ENCODE measurements around the gene CROCC2.

Gene CROCC2

GRCh38 chr2:240906141-240906910 is at the start of gene CROCC2:
Gene CROCC2 (plus strand): TSS chr2:240906336. CDS start chr2:240906514, 178 bp downstream.
- DNase-seq, result peak; percentile 6

DNA sequence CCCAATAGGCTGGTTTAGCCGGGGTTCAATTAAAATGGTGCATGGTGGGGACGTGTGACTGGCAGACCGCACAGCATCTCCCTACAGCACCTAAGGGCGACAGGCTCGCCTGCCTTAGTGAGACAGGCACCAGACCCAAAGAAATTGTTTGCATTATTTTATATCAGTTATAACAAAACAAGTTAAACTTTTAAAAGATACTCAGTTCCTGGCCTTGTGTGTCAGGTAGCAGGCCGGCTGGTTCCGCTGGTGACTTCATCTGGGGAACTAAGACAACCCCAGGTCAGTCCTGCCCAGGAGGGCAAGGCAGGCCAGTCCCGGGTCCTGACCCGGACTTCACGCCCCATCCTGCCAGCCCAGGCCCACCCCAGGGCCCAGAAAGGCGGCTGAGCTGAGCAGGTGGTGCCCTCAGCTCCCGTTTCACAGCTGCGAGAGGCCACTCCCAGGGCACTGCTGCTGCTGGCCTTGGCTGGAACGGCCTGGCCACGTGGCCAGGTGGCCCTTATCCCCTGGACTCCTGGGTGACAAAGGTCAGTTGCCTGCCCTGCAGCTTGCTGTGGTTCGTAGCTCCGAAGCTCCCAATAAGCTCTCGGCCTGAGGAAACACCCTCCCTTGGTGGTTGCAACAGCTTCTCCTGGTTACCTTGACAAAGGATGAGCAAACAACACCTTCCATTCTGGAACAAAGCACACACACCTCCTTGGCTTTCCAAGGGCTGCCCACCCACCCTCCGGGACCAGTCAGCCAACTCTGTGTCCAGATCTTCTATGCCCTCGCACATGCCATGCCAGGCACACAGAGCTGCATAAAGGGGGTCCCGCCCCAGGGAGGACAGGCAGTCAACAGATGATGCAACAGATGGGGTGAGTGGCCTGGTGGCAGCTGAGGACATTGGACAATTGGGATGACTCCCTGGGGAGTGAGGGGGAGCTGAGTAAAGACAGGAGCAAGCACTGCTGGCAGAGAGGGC is 48.8 kb upstream of the CROCC2 start:
- no peak for DNase-seq

GRCh38 chr2:240858321-240858720 is 47.8 kb upstream of the CROCC2 start:
- no peak for DNase-seq

GRCh38 chr2:240858871-240859270 is 47.3 kb upstream of the CROCC2 start:
- no peak for DNase-seq

DNA sequence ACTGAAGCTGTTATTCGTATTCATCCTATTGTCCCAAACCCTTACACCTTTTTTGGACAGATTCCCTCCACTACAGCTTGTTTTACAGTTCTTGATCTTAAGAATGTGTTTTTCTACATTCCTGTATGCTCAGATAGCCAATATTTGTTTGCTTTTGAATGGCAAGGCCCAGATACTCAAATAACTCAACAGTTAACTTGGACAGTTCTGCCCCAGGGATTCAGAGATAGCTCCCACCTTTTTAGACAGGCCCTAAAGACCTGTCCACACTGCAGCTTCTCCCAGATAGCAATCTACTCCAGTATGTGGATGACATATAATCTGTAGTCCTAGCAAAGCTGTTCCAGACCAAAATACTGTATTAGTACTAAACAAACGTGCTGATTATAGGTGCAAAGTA is 44.6 kb upstream of the CROCC2 start:
- no peak for DNase-seq

GRCh38 chr2:240864475-240864874 is 41.7 kb upstream of the CROCC2 start:
- DNase-seq, result no peak

DNA sequence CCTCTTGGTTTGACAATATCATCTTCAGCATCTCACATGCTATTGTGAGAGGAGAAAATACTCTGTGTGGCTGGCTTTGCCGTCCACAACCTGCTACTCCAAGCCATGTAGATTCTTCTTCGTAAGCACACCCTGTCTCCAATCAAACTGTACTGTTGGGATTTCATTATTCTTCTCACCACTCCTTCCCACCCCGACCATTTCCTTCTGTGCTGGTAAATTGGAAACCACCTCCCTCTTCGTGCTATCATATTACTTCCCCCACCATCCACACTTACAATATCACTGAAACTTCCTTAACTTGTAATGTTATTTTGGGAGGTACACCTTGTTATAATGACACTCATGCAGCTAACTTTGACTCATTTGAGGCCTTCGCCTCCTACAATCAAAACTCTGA is 40.7 kb upstream of the CROCC2 start:
- no peak for DNase-seq

DNA sequence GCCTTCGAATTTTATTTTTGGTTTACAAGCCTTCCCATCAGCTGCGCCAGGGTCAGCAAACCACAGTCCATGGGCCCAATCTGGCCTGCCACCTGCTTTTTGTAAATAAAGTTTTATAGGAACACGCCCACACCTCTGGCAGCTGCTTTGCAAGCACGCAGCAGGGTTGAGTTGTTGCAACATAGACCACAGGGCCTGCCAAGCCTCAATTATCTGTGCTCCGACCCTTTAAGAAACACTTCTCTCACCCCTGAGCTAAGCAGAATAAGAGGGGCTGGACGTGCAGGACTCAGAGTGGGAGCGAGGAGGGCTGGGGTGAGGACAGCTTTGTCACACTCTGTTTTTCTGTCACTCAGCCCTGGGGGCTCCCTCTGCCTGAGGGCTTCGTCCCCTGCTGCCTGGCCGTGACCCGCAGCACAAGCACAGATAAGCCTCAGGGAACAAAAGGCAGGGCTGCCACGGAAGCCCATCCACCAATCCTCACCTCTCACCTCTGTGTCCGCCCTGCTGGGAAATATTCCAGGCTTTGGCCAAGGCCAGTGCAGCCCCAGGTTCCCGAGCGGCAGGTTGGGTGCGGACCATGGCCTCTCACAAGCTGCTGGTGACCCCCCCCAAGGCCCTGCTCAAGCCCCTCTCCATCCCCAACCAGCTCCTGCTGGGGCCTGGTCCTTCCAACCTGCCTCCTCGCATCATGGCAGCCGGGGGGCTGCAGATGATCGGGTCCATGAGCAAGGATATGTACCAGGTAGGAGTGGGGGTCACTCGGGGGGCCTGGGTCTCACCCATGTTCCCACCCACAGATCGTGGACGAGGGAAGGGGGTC is 37.6 kb upstream of the CROCC2 start, which contains the start of gene AGXT:
TSS of gene AGXT (plus strand) at position 539 of the 823 bp plus-strand sequence. CDS start at position 581, 42 bp downstream.
- DNase-seq, result no peak

DNA sequence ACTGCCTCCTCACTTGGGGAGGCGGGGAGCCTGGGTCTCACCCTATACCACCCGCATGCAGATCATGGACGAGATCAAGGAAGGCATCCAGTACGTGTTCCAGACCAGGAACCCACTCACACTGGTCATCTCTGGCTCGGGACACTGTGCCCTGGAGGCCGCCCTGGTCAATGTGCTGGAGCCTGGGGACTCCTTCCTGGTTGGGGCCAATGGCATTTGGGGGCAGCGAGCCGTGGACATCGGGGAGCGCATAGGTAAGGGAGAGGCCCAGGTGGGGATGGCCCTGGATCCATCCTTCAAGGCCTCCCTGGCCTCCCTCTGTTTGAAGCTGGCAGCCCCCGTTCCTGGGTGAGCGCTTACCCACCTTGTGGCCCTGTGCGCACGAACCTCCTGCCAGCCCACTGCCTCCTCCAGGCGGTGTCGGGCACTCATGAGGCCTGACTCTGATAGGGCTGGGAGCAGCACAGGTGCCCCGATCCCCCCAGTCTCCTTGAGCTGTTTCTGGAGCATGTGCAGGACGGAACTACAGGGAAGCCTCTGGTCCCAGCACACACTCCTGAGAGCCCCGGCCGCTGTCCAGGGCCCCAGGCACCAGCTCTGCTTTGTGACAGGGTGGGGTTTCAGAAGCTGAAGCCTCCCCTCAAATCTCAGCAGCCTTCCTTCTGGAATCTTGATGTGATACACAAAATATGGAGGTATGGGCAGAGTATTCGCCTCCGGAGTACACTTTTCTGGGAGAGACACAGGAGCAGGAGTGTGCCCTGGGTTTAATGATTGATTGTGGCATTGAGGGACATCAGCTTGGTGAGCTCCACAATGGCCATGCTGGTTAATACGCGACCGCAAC is 36.8 kb upstream of the CROCC2 start:
- no peak for DNase-seq

DNA sequence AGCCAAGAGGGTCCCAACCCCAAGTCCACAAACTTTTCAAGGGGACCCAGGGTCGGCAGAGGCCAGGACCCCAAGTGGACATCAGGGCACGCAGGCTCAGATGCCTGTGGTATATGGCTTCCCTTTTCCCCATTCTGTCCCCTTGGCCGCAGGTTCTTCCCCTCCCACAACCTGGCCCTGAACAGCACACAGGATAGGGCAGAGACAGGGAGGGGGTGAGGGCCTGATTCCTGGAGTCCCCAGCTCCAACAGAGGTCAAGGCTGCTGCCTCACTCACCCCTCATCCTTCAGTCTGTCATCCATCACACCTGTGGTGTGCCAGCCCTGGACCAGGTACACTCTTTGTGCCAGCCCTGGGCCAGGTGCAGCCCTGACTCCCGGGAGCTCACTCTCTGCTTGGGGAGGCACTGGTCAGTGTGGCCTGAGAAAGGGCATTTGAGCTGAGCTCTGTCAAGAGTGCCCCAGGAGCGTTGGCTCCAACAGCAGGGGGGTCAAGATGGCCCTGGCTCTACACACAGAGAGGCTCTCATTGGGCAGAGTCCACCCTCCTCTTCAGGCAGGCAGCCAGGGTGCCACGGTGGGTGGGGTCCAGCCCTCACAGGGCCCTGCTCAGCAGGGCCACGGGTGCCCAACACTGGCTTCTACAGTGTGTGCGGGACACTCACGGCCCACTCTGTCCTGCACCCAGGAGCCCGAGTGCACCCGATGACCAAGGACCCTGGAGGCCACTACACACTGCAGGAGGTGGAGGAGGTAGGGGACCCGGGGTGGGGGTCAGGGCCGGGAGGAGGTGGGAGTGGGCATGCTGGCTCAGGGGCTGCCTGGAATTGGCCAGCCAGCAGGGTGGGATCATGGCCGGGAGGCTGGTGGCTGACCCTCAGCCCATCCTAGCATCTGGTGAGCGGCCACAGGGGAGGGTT is 35.9 kb upstream of the CROCC2 start:
- DNase-seq, result no peak

- no peak for DNase-seq
Observed at GRCh38 chr2:240871071-240871958, 34.8 kb upstream of the CROCC2 start.

DNA sequence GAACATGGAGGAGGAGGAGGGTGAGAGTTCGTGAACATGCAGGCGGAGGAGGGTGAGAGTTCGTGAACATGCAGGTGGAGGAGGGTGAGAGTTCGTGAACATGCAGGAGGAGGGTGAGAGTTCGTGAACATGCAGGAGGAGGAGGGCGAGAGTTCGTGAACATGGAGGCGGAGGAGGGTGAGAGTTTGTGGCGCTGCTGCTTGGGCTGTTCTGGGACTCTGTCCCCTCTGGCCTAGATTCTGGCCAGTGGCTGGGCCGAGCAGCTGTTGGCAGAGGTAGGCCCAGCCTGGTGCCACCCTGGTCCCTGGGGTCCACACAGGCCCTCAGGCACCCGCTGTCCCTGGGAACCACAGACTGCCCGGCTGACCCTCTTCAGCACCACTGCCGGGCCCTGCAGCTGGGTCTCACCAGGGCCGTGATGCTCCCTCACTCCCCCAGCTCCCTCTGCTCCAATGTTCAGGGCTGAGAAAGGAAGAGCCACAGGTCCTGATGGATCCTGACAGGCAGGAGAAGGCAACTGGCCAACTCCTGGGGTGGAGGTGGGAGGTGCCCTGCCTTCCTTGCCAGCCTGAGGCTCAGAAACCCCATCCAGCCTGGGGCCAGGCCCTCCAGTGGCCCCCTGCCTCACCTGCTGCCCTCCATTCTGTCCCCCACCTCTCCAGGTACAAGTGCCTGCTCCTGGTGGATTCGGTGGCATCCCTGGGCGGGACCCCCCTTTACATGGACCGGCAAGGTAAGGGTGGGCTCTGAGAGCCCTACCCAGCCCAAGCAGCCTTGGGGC is 33.6 kb upstream of the CROCC2 start:
- DNase-seq, result no peak

- DNase-seq, result no peak
Observed at GRCh38 chr2:240873098-240873788, 32.9 kb upstream of the CROCC2 start.

DNA sequence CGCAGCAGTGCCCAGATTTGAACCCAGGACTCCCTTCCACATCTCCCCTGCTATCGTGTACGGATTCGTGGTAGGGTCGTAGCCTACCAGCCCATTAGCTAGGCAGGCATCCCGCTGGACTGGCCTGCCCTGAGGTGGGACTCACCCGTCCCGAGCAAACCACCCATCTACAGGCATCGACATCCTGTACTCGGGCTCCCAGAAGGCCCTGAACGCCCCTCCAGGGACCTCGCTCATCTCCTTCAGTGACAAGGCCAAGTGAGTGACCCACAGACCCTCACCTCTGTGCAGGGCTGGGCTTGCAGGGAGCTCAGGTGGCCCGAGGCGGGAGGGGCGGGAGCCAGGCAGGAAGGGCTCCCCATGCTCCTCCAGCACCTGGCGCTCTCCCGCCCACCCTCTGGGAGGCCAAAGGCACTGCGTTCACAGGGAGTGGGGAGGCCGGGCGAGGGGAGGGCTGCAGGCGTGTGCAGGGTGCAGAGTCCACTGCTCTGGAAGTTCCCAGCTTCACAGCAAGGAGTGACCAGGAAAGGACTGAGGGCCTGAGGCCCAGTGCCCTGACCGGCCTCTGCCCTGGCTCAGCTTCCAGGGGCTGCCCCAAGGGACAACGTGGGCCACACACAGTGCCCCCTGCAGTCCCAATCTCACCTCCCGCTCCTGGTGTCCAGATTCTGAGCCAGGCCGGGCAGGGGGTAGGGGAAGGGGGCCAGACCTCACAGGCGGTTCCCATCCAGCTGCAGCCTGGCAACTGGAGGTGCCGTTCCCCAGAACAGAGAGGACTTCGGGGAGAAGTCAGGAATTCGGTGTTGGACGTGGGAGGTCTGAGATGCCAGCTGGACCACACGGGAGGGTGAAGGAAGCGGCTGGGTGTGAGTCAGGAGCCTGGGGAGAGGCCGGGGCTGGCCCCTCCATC is 32.1 kb upstream of the CROCC2 start:
- no peak for DNase-seq

GRCh38 chr2:240874715-240875227 is 31.4 kb upstream of the CROCC2 start:
- no peak for DNase-seq

GRCh38 chr2:240875228-240876034 is 30.7 kb upstream of the CROCC2 start:
- no peak for DNase-seq

Data from NCI-H1092 (cell line).